Immature natural killer cell (primary cell): ENCODE data around the gene ABCC1. TPM values are rescaled to one million over a fixed set of nuclear protein-coding genes. Genes with fewer than 3 reads are reported as not detected.
"Not testable (repeated sequence)": the region's sequence is repeated elsewhere in the genome, so short reads cannot be mapped to it uniquely, and the experiment has no call there.

Source experiments
- DNase-seq, 3 donors: peaks; one replicate each; pipeline ENCODE4 v3.0.0; 2022; ENCODE audit warnings: mixed read lengths in 1 of 3
- H3K27ac Mint-ChIP-seq, 6 donors: one replicate each; pipeline ENCODE4 v1.8.0; 2020; ENCODE audit warnings: mixed read lengths in 6 of 6, mild to moderate bottlenecking in 5 of 6, inconsistent platforms in 4 of 6, moderate library complexity in 3 of 6
- H3K27me3 Mint-ChIP-seq, 3 donors: one replicate each; pipeline ENCODE4 v1.8.0; 2020 to 2021; ENCODE audit warnings: low read depth in 3 of 3, mild to moderate bottlenecking in 3 of 3, mixed read lengths in 3 of 3, moderate library complexity in 3 of 3, inconsistent platforms in 1 of 3
- H3K36me3 Mint-ChIP-seq, 3 donors: one replicate each; pipeline ENCODE4 v1.8.0; 2020; ENCODE audit warnings: mixed read lengths in 3 of 3, inconsistent platforms in 2 of 3, mild to moderate bottlenecking in 2 of 3
- H3K4me1 Mint-ChIP-seq, 2 donors: one replicate each; pipeline ENCODE4 v1.8.0; 2020; ENCODE audit warnings: inconsistent platforms in 2 of 2, mild to moderate bottlenecking in 2 of 2, mixed read lengths in 2 of 2, moderate library complexity in 1 of 2
- H3K4me3 Mint-ChIP-seq, 5 donors: one replicate each; pipeline ENCODE4 v1.8.0; 2020; ENCODE audit warnings: mild to moderate bottlenecking in 5 of 5, mixed read lengths in 5 of 5, inconsistent platforms in 3 of 5, moderate library complexity in 3 of 5
- H3K9me3 Mint-ChIP-seq, 6 donors: one replicate each; pipeline ENCODE4 v1.8.0; 2020; ENCODE audit warnings: mild to moderate bottlenecking in 6 of 6, mixed read lengths in 6 of 6, inconsistent platforms in 4 of 6, moderate library complexity in 3 of 6
- polyA plus RNA-seq, 3 donors: library from polyadenylated mRNA; unstranded; fragments of 300-500 nt; fragmentation: Illumina TruSeq; gene quantifications; one replicate each; pipeline ENCODE4 v1.2.3, GENCODE V29; 2021

Gene ABCC1
- polyA plus RNA-seq = 1 to 10 TPM; 2.3 to 3.6 (median 2.3) TPM

- Mint-ChIP-seq H3K9me3 (no peaks in the 10 kb centered on the region), H3K4me1 (peaks cover 31 to 32% of the 10 kb centered on the region in 2 donors), H3K36me3 (no peaks in the 10 kb centered on the region), H3K4me3 (peak within 1 kb of the TSS; percentile 89 to 95 (median 92)), H3K27me3 (peaks cover 3 to 16% (median 9%) of the 10 kb centered on the region in 3 donors), H3K27ac (peak within 1 kb of the TSS; percentile 88 to 94 (median 92))
- DNase-seq = peak; percentile 42 to 53 (median 50)
Observed at GRCh38 chr16:15949210-15950160, at the start of gene ABCC1. Gene ABCC1 (plus strand): TSS chr16:15949616. CDS start chr16:15949752, 136 bp downstream.

- H3K27me3 Mint-ChIP-seq = peaks cover 0 to 7% (median 2%) of the 10 kb centered on the region in 3 donors
- no peaks in the 10 kb centered on the region for H3K4me1 Mint-ChIP-seq
- no peak for DNase-seq
- H3K4me3 Mint-ChIP-seq = no peak overlapping the region
- no peak overlapping the region for H3K27ac Mint-ChIP-seq
- no peaks in the 10 kb centered on the region for H3K36me3 Mint-ChIP-seq
- H3K9me3 Mint-ChIP-seq = no peaks in the 10 kb centered on the region
Observed at GRCh38 chr16:15900357-15900756, 49.1 kb upstream of the ABCC1 start.

GRCh38 chr16:15900901-15901500, 48.4 kb upstream of the ABCC1 start:
- no peaks in the 10 kb centered on the region for H3K4me1 Mint-ChIP-seq
- H3K27ac Mint-ChIP-seq = no peak overlapping the region
- H3K27me3 Mint-ChIP-seq = peaks cover 0 to 6% (median 2%) of the 10 kb centered on the region in 3 donors
- H3K36me3 Mint-ChIP-seq = no peaks in the 10 kb centered on the region
- no peak for DNase-seq
- H3K4me3 Mint-ChIP-seq = no peak overlapping the region
- no peaks in the 10 kb centered on the region for H3K9me3 Mint-ChIP-seq

GRCh38 chr16:15903960-15904359, 45.5 kb upstream of the ABCC1 start:
- Mint-ChIP-seq H3K9me3 (no peaks in the 10 kb centered on the region), H3K27me3 (peaks cover 0 to 6% (median 3%) of the 10 kb centered on the region in 3 donors), H3K27ac (no peak overlapping the region), H3K36me3 (no peaks in the 10 kb centered on the region), H3K4me1 (no peaks in the 10 kb centered on the region), H3K4me3 (no peak overlapping the region)
- DNase-seq = no peak

- Mint-ChIP-seq H3K36me3 (peaks cover 0 to 4% (median 0%) of the 10 kb centered on the region in 3 donors), H3K9me3 (no peaks in the 10 kb centered on the region), H3K4me3 (no peak overlapping the region), H3K4me1 (peaks cover 4% of the 10 kb centered on the region in 2 donors), H3K27me3 (peaks cover 0 to 7% (median 3%) of the 10 kb centered on the region in 3 donors), H3K27ac (no peak overlapping the region)
- no peak for DNase-seq
Observed at GRCh38 chr16:15906439-15906838, 43.0 kb upstream of the ABCC1 start.

- no peak overlapping the region for H3K4me3 Mint-ChIP-seq
- peaks cover 0 to 6% (median 3%) of the 10 kb centered on the region in 3 donors for H3K27me3 Mint-ChIP-seq
- no peaks in the 10 kb centered on the region for H3K9me3 Mint-ChIP-seq
Observed at GRCh38 chr16:15907863-15908478, 41.4 kb upstream of the ABCC1 start.

GRCh38 chr16:15911198-15911597, 38.2 kb upstream of the ABCC1 start:
- Mint-ChIP-seq H3K4me3 (peak overlapping the region in 1 of 5 donors; percentile 15), H3K27ac (peak overlapping the region in 4 of 6 donors; percentile 5 to 21 (median 11)), H3K36me3 (peaks cover 0 to 8% (median 0%) of the 10 kb centered on the region in 3 donors)

More at GRCh38 chr16:15907863-15908478, 41.4 kb upstream of the ABCC1 start:
- peak; percentile 3 to 22 (median 10) for DNase-seq
- H3K36me3 Mint-ChIP-seq = peaks cover 0 to 8% (median 0%) of the 10 kb centered on the region in 3 donors
- H3K4me1 Mint-ChIP-seq = peaks cover 10 to 12% of the 10 kb centered on the region in 2 donors
- no peak overlapping the region for H3K27ac Mint-ChIP-seq

DNA sequence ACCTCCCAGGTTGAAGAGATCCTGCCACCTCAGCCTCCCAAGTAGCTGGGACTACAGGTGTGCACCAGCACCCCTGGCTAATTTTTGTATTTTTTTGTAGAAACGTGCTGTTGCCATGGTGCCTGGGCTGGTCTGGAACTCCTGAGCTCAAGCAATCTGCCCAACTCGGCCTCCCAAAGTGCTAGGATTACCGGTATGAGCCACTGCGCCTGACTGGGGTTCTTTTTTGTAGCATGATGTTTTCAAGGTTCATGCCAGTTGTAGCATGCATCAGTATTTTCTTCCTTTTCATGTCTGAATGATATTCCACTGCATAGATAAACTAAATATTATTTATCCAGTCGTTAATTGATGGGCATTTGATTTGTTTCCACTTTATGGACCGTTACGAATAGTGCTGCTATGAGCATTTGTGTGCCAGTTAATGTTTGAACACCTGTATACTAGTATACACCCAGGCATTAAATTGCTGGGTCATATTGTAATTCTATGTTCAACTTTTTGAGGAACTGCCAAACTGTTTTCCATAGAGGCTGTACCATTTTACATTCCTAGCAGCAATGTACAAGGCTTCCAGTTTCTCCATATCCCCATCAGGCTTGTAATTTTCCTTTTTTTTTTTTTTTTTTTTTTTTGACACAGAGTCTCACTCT, 36.2 kb upstream of the ABCC1 start:
- Mint-ChIP-seq H3K27me3 (peaks cover 0 to 3% (median 2%) of the 10 kb centered on the region in 3 donors), H3K9me3 (no peaks in the 10 kb centered on the region), H3K36me3 (peaks cover 0 to 8% (median 0%) of the 10 kb centered on the region in 3 donors), H3K27ac (peak overlapping the region in 3 of 6 donors; percentile 36 to 67 (median 59)), H3K4me1 (peaks cover 11 to 16% of the 10 kb centered on the region in 2 donors), H3K4me3 (peak overlapping the region in 3 of 5 donors; percentile 7 to 54 (median 51))
- no peak for DNase-seq

More at GRCh38 chr16:15911198-15911597, 38.2 kb upstream of the ABCC1 start:
- Mint-ChIP-seq H3K4me1 (peaks cover 11 to 16% of the 10 kb centered on the region in 2 donors), H3K27me3 (peaks cover 0 to 3% (median 2%) of the 10 kb centered on the region in 3 donors), H3K9me3 (no peaks in the 10 kb centered on the region)
- DNase-seq = no peak

- Mint-ChIP-seq H3K4me1 (peaks cover 11 to 16% of the 10 kb centered on the region in 2 donors), H3K9me3 (no peaks in the 10 kb centered on the region), H3K27ac (no peak overlapping the region), H3K27me3 (peaks cover 0 to 3% (median 0%) of the 10 kb centered on the region in 3 donors), H3K36me3 (peaks cover 0 to 8% (median 0%) of the 10 kb centered on the region in 3 donors), H3K4me3 (no peak overlapping the region)
- DNase-seq = no peak
Observed at GRCh38 chr16:15915555-15916081, 33.8 kb upstream of the ABCC1 start.

GRCh38 chr16:15916323-15916722, 33.1 kb upstream of the ABCC1 start:
- peaks cover 0 to 3% (median 0%) of the 10 kb centered on the region in 3 donors for H3K27me3 Mint-ChIP-seq
- peaks cover 7 to 13% of the 10 kb centered on the region in 2 donors for H3K4me1 Mint-ChIP-seq
- H3K4me3 Mint-ChIP-seq = no peak overlapping the region
- DNase-seq = no peak
- no peaks in the 10 kb centered on the region for H3K9me3 Mint-ChIP-seq
- H3K36me3 Mint-ChIP-seq = peaks cover 0 to 5% (median 0%) of the 10 kb centered on the region in 3 donors
- no peak overlapping the region for H3K27ac Mint-ChIP-seq

- not testable (repeated sequence) for H3K27me3 Mint-ChIP-seq, DNase-seq, H3K4me1 Mint-ChIP-seq, H3K27ac Mint-ChIP-seq, H3K36me3 Mint-ChIP-seq, H3K4me3 Mint-ChIP-seq, H3K9me3 Mint-ChIP-seq
Observed at GRCh38 chr16:15918314-15918713, 31.1 kb upstream of the ABCC1 start.

DNA sequence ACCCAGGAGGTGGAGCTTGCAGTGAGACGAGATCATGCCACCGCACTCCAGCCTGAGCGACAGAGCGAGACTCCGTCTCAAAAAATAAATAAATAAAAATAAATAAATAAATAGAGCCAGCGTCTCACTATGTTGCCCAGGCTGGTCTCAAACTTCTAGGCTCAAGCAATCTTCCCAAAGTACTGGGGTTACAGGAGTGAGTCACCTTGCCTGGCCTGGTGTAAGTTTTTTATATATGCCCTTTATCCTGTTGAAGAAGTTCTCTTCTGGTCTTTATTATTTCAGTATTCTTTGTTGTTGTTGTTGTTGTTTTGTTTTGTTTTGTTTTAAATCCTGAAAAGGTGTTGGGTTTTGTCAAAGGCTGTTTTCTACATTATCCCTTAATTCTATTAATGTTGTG, 30.1 kb upstream of the ABCC1 start:
- Mint-ChIP-seq H3K27ac (no peak overlapping the region), H3K36me3 (no peaks in the 10 kb centered on the region), H3K4me3 (no peak overlapping the region), H3K27me3 (peaks cover 0 to 3% (median 0%) of the 10 kb centered on the region in 3 donors), H3K4me1 (no peaks in the 10 kb centered on the region), H3K9me3 (no peaks in the 10 kb centered on the region)
- no peak for DNase-seq

DNA sequence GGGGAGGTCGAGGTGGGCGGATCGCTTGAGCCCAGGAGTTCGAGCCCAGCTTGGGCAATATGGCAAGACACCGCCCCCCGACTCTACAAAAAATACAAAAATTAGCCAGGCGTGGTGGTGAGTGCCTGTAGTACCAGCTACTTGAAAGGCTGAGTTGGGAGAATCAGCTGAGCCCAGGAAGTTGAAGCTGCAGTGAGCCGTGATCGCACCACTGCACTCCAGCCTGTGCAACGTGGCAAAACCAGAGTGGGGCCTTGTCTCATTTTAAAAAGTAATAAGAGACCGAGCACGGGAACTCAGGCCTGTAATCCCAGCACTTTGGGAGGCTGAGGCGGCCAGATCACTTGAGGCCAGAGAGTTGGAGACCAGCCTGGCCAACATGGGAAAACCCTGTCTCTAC, 24.4 kb upstream of the ABCC1 start:
- no peak for DNase-seq
- H3K4me3 Mint-ChIP-seq = no peak overlapping the region
- H3K36me3 Mint-ChIP-seq = no peaks in the 10 kb centered on the region
- H3K4me1 Mint-ChIP-seq = no peaks in the 10 kb centered on the region
- peaks cover 0 to 4% (median 0%) of the 10 kb centered on the region in 3 donors for H3K27me3 Mint-ChIP-seq
- H3K27ac Mint-ChIP-seq = no peak overlapping the region
- no peaks in the 10 kb centered on the region for H3K9me3 Mint-ChIP-seq
